Body of pancreas (tissue), 4 donors: ENCODE results near the gene KCNAB1. TPM values are rescaled to one million over a fixed set of nuclear protein-coding genes. Genes with fewer than 3 reads are reported as not detected.
"Not testable (repeated sequence)": the region's sequence is repeated elsewhere in the genome, so short reads cannot be mapped to it uniquely, and the experiment has no call there.

Experiments used
- ATAC-seq: fragments of 150-250 bp; one replicate; pipeline ENCODE4 v1.9.1; 2016
- DNase-seq, 4 donors: peaks; one replicate each; pipeline ENCODE4 v3.0.0-alpha.2; 2019
- H3K27ac ChIP-seq, 4 donors: fragments of 200-600 bp; sonication (generic); 1 replicate in 3 of 4; 2 replicates in 1 of 4; pipeline versions ENCODE4 v1.5.1 to v1.6.1; 2016 to 2019; ENCODE audit warnings: mild to moderate bottlenecking in 1 of 4, mixed read lengths in 1 of 4, moderate library complexity in 1 of 4
- H3K27me3 ChIP-seq, 2 donors: fragments of 200-600 bp; sonication (generic); one replicate each; pipeline ENCODE4 v1.6.0; 2016; ENCODE audit warnings: mild to moderate bottlenecking in 1 of 2
- H3K36me3 ChIP-seq, 2 donors: fragments of 200-600 bp; sonication (generic); replicated peaks in 1 of 2; 2 replicates each; pipeline ENCODE4 v1.5.1; 2016; ENCODE audit warnings: low read depth in 2 of 2; ENCODE audit not compliant: insufficient read depth in 1 of 2
- H3K4me1 ChIP-seq: fragments of 200-600 bp; sonication (generic); one replicate; pipeline ENCODE4 v1.6.0; 2016
- H3K4me3 ChIP-seq, 2 donors: fragments of 200-600 bp; sonication (generic); 1 replicate in 1 of 2; 2 replicates in 1 of 2; pipeline ENCODE4 v1.5.1; 2016 to 2019
- H3K9me3 ChIP-seq, 3 donors: fragments of 200-600 bp; sonication (generic); 1 replicate in 2 of 3; 2 replicates in 1 of 3; pipeline ENCODE4 v1.5.1; 2016
- POLR2A ChIP-seq, 3 donors: fragments of 450-650 bp; IDR thresholded peaks; one replicate each; pipeline ENCODE4 v1.6.1; 2016; ENCODE audit warnings: antibody characterized with exemption in 3 of 3, mild to moderate bottlenecking in 2 of 3
- WGBS, 2 donors: methylation state at CpG; one replicate each; pipeline ENCODE4 v1.1.5; 2017; 5-methylcytosine and 5-hydroxymethylcytosine counted together
- intact Hi-C: fragments of 100-400 bp; cut with DNase I; formaldehyde crosslinking; loops from one replicate; pipeline ENCODE4 v1.15.1; 2023
- total RNA-seq, 2 donors: library from RNA; depleted of rRNA; stranded (reverse); fragments of >200 nt; gene quantifications; one replicate each; pipeline ENCODE4 v1.1.0, GENCODE V29; 2016
- TF ChIP-seq, protein P1 (sequence below), 7 experiments: fragments of 450-650 bp in 4 of 7; fragments of 200-600 bp in 3 of 7; sonication (generic) in 3 of 7; IDR thresholded peaks; one replicate each; pipeline ENCODE4 v1.5.1; 2016 to 2019; ENCODE audit warnings: antibody characterized with exemption in 7 of 7

KCNAB1 gene
- total RNA-seq, 2 donors from 2014 or later = 5.2 to 5.3 TPM

DNA sequence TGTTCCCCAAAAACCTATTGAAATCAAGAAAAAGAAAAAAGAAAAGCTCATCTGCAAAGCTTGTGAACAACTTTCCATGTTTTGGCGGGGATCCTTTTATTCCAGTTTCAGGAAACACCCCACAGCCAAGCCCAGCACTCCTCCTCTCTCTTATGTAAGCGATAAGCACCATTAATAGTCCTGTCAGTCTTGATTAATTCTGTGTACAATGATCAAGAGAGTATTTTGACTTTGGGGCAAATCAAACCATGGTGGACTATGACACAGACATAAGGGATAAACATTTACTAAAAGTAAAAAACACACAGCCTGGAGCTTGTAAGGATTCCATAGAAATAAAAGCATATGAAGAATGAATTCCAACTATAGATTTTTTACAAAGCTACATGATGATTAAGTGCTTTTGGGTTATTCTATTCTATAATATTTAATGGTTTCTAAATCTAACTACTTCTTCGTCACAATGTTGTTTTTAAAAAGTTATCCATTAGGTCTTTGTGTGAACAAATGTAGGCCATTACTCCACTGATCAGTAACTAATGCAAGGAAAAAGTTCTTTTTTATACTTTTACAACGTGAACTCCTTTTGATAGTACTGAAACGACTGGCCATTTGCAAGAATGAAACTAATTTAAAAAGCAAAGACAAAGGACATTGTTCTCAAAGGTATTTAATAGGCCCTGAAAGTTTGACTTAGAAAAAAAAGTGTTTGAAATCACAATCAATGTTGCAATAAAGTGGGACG lies 106.5 kb downstream of the KCNAB1 start:
- ATAC-seq = peak; percentile 65
- Histone ChIP-seq H3K36me3 (no peaks in the 10 kb centered on the region), H3K4me3 (no peak overlapping the region), H3K27ac (peak overlapping the region in 1 of 4 donors; percentile 24), H3K9me3 (no peaks in the 10 kb centered on the region), H3K4me1 (peaks cover 5% of the 10 kb centered on the region), H3K27me3 (no peaks in the 10 kb centered on the region)
- TF ChIP-seq, protein P1, sequence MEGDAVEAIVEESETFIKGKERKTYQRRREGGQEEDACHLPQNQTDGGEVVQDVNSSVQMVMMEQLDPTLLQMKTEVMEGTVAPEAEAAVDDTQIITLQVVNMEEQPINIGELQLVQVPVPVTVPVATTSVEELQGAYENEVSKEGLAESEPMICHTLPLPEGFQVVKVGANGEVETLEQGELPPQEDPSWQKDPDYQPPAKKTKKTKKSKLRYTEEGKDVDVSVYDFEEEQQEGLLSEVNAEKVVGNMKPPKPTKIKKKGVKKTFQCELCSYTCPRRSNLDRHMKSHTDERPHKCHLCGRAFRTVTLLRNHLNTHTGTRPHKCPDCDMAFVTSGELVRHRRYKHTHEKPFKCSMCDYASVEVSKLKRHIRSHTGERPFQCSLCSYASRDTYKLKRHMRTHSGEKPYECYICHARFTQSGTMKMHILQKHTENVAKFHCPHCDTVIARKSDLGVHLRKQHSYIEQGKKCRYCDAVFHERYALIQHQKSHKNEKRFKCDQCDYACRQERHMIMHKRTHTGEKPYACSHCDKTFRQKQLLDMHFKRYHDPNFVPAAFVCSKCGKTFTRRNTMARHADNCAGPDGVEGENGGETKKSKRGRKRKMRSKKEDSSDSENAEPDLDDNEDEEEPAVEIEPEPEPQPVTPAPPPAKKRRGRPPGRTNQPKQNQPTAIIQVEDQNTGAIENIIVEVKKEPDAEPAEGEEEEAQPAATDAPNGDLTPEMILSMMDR (IDR thresholded peaks at IDR 0.05) = no peak
- no peak for TF ChIP-seq POLR2A (IDR thresholded peaks at IDR 0.05)
- DNase-seq = no peak
- intact Hi-C loops = no loop called here
- WGBS, 2 donors = 20 to 30% methylated on average over 6 of the region's 6 CpGs

DNA sequence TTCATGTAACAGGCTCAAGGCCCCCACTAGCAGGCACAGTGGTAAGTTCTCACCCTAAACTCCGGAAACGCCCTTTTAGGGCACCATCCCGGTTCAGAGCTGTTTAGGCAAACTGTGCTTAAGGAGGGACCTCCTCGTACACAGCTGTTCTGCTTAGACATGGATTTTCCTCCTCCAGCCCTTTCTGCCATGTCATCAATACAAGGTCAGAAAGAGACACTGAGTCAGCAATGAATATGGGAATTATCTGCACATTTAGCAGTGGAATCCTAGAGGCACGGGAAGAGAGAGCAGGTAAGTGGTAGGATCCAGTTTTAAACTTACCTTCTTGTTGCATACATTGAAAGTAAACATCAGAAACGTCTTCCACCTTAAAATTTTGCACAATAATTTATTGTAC lies 107.3 kb downstream of the KCNAB1 start:
- 59 to 60% methylated on average over 6 of the region's 6 CpGs for WGBS, 2 donors
- Histone ChIP-seq H3K27me3 (no peaks in the 10 kb centered on the region), H3K36me3 (no peaks in the 10 kb centered on the region), H3K4me3 (no peak overlapping the region), H3K27ac (no peak overlapping the region), H3K9me3 (no peaks in the 10 kb centered on the region), H3K4me1 (peaks cover 5% of the 10 kb centered on the region)
- no peak for DNase-seq
- TF ChIP-seq, protein P1 (IDR thresholded peaks at IDR 0.05) = no peak
- no peak for TF ChIP-seq POLR2A (IDR thresholded peaks at IDR 0.05)
- no peak for ATAC-seq
- intact Hi-C loops = no loop called here

DNA sequence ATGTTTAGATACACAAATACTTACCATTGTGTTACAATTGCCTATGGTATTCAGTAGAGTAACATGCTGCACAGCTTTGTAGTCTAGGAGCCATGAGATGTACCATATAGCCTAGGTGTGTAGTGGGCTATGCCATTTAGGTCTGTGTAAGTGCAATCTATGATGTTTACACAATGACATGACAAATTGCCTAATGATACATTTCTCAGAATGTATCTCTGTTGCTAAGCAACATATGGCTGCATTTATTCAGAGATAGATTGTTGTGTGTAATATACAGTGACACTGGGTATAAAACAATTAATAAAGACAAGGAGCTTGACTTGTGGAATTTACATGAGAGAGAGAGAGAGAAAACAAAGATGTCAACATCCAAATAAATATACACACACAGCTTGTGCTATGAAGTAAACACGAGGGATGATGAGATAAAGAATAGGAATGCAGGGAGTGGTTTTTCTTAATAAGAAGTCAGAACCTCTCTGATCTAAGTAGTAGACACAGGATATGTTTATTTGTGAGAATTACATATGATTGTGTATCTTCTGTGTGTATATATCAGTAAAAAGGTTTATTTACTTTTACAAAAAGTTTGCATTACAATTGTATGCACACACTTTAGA lies 110.0 kb downstream of the KCNAB1 start:
- intact Hi-C loops = no loop called here
- H3K4me3 ChIP-seq = no peak overlapping the region
- no peaks in the 10 kb centered on the region for H3K27me3 ChIP-seq
- H3K4me1 ChIP-seq = peaks cover 5% of the 10 kb centered on the region
- H3K9me3 ChIP-seq = no peaks in the 10 kb centered on the region
- ATAC-seq (no peak), DNase-seq (no peak)
- H3K27ac ChIP-seq = no peak overlapping the region
- no peaks in the 10 kb centered on the region for H3K36me3 ChIP-seq
- TF ChIP-seq, protein P1 (IDR thresholded peaks at IDR 0.05) = no peak
- no peak for TF ChIP-seq POLR2A (IDR thresholded peaks at IDR 0.05)
- WGBS, 2 donors = 20 to 27% methylated on average over 1 of the region's 1 CpG

DNA sequence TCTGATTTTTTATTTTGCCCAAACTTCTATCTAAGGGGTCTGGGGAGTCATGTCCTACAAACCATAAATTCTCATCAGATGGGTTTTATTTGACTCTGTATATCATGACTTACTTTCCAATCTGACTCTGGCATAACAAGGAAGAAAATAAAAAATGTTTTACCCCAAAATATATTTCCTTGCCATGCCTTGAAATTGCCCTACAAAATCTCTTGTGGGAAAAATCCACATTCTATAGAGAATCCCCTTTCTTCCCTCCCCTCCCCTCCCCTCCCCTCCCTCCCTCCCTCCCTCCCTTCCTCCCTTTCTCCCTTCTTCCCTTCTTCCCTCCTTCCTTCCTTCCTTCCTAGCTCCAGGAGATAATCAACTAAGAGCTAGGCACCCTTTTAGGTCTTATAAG lies 110.8 kb downstream of the KCNAB1 start:
- H3K9me3 ChIP-seq, ATAC-seq, DNase-seq, H3K36me3 ChIP-seq, H3K27ac ChIP-seq, H3K4me3 ChIP-seq, intact Hi-C loops, H3K4me1 ChIP-seq, H3K27me3 ChIP-seq: not testable (repeated sequence)

DNA sequence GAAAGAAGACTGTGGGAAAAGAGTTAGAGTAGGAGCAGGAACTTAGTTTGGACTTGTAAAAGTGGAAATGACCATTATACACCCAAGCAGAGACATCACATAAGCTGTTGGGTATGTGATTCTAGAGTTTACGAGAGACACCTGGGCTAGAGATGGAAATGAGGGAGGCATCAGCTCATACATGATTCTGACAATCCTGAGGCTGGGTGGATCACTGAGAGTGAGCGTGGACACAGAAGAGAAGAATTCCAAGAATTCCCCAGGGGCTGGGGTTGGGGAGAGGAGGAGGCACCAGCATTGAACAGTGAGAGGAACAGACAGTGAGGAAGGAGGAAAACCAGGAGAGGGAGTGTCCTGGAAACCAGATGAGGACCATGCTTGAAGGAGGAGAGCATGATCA lies 113.5 kb downstream of the KCNAB1 start:
- no peak for ATAC-seq
- Histone ChIP-seq H3K9me3 (no peaks in the 10 kb centered on the region), H3K27me3 (no peaks in the 10 kb centered on the region), H3K4me3 (no peak overlapping the region), H3K36me3 (no peaks in the 10 kb centered on the region), H3K27ac (no peak overlapping the region), H3K4me1 (no peaks in the 10 kb centered on the region)
- TF ChIP-seq POLR2A (IDR thresholded peaks at IDR 0.05) = no peak
- TF ChIP-seq, protein P1 (IDR thresholded peaks at IDR 0.05) = no peak
- 58 to 83% methylated on average over 2 of the region's 2 CpGs for WGBS, 2 donors
- DNase-seq = no peak
- intact Hi-C loops = no loop called here
